SK-N-SH treated with all-trans-retinoic acid at 6 μM for 48 hours (cell line): ENCODE measurements around the gene NUP42.
A peak's percentile ranks its signal among the peaks of the same experiment; 100 is the strongest.
"Not testable (repeated sequence)": the region's sequence is repeated elsewhere in the genome, so short reads cannot be mapped to it uniquely, and the experiment has no call there.

ENCODE experiments used
- ATAC-seq: fragments of 200-7000 bp; cut with Tn5 transposase; 3 replicates; pipeline ENCODE4 v1.9.1; 2020; ENCODE audit warnings: mild to moderate bottlenecking, moderate library complexity
- ARNTL ChIP-seq: fragments of 450-650 bp; formaldehyde crosslinking; IDR thresholded peaks from 2 replicates; pipeline ENCODE4 v1.5.0; 2020; ENCODE audit warnings: low read depth, mild to moderate bottlenecking, moderate library complexity, borderline replicate concordance
- BACH2 ChIP-seq: fragments of 250-450 bp; sonication (Bioruptor Pico); IDR thresholded peaks from 2 replicates; pipeline ENCODE4 v1.9.0; 2021; ENCODE audit warnings: mild to moderate bottlenecking, borderline replicate concordance
- CSDC2 ChIP-seq: fragments of 250-450 bp; sonication (Bioruptor Pico); IDR thresholded peaks from 2 replicates; pipeline ENCODE4 v1.5.0; 2020; ENCODE audit warnings: mild to moderate bottlenecking, moderate library complexity
- ESRRG ChIP-seq: fragments of 250-450 bp; sonication (Bioruptor Pico); IDR thresholded peaks from 2 replicates; pipeline ENCODE4 v1.6.1; 2021; ENCODE audit warnings: mild to moderate bottlenecking
- GLIS3 ChIP-seq: fragments of 250-450 bp; sonication (Bioruptor Pico); IDR thresholded peaks from 2 replicates; pipeline ENCODE4 v1.5.0; 2020; ENCODE audit warnings: mild to moderate bottlenecking, moderate library complexity
- ISL1 ChIP-seq: fragments of 250-450 bp; sonication (Bioruptor Pico); IDR thresholded peaks from 2 replicates; pipeline ENCODE4 v2.1.2; 2022; ENCODE audit warnings: mild to moderate bottlenecking, moderate library complexity
- OSR1 ChIP-seq: fragments of 250-450 bp; sonication (Bioruptor Pico); IDR thresholded peaks from 2 replicates; pipeline ENCODE4 v1.8.0; 2022; ENCODE audit warnings: moderate library complexity, mild to moderate bottlenecking, inconsistent platforms
- POU6F1 ChIP-seq: fragments of 250-450 bp; sonication (Bioruptor Pico); IDR thresholded peaks from 2 replicates; pipeline ENCODE4 v1.8.0; 2021; ENCODE audit warnings: low read depth, mild to moderate bottlenecking, moderate library complexity, borderline replicate concordance
- PPARA ChIP-seq: fragments of 250-450 bp; sonication (Bioruptor Pico); IDR thresholded peaks from 2 replicates; pipeline ENCODE4 v1.5.0; 2020; ENCODE audit warnings: mild to moderate bottlenecking, borderline replicate concordance
- RARB ChIP-seq: fragments of 250-450 bp; sonication (Bioruptor Pico); IDR thresholded peaks from 2 replicates; pipeline ENCODE4 v1.8.0; 2021; ENCODE audit warnings: mild to moderate bottlenecking, moderate library complexity
- SNAI2 ChIP-seq: fragments of 250-450 bp; sonication (Bioruptor Pico); IDR thresholded peaks from 2 replicates; pipeline ENCODE4 v1.5.0; 2020; ENCODE audit warnings: mild to moderate bottlenecking, moderate library complexity
- TCF4 ChIP-seq: fragments of 250-450 bp; sonication (Bioruptor Pico); IDR thresholded peaks from 2 replicates; pipeline ENCODE4 v1.8.0; 2021; ENCODE audit warnings: mild to moderate bottlenecking, moderate library complexity, borderline replicate concordance
- TOX ChIP-seq: fragments of 250-450 bp; sonication (Bioruptor Pico); IDR thresholded peaks from 2 replicates; pipeline ENCODE4 v1.8.0; 2021; ENCODE audit warnings: mild to moderate bottlenecking, moderate library complexity, borderline replicate concordance
- ZC3H10 ChIP-seq: fragments of 250-450 bp; sonication (Bioruptor Pico); IDR thresholded peaks from 2 replicates; pipeline ENCODE4 v1.5.1; 2021; ENCODE audit warnings: mild to moderate bottlenecking, moderate library complexity
- ZFP3 ChIP-seq: fragments of 250-450 bp; sonication (Bioruptor Pico); IDR thresholded peaks from 2 replicates; pipeline ENCODE4 v1.5.0; 2020; ENCODE audit warnings: mild to moderate bottlenecking, moderate library complexity
- ZFP30 ChIP-seq: fragments of 450-650 bp; formaldehyde crosslinking; IDR thresholded peaks from 2 replicates; pipeline ENCODE4 v1.5.0; 2022; ENCODE audit warnings: mild to moderate bottlenecking, moderate library complexity
- ZNF565 ChIP-seq: fragments of 450-650 bp; formaldehyde crosslinking; conservative IDR thresholded peaks from 2 replicates; pipeline ENCODE4 v1.5.0; 2020; ENCODE audit warnings: low read depth, mild to moderate bottlenecking, moderate library complexity
- ZNF70 ChIP-seq: fragments of 450-650 bp; formaldehyde crosslinking; IDR thresholded peaks from 2 replicates; pipeline ENCODE4 v1.5.0; 2020; ENCODE audit warnings: mild to moderate bottlenecking, moderate library complexity
- ZNF8 ChIP-seq: fragments of 450-650 bp; formaldehyde crosslinking; IDR thresholded peaks from 2 replicates; pipeline ENCODE4 v1.5.0; 2020; ENCODE audit warnings: mild to moderate bottlenecking, moderate library complexity
- TF ChIP-seq, protein P1 (sequence below): fragments of 250-450 bp; sonication (Bioruptor Pico); IDR thresholded peaks from 2 replicates; pipeline ENCODE4 v1.5.0; 2020; ENCODE audit warnings: mild to moderate bottlenecking, moderate library complexity
- TF ChIP-seq, protein P2 (sequence below): fragments of 250-450 bp; sonication (Bioruptor Pico); IDR thresholded peaks from 2 replicates; pipeline ENCODE4 v1.8.0; 2020; ENCODE audit warnings: mild to moderate bottlenecking, moderate library complexity, borderline replicate concordance
- TF ChIP-seq, protein P3 (sequence below): fragments of 250-450 bp; sonication (Bioruptor Pico); IDR thresholded peaks from 2 replicates; pipeline ENCODE4 v1.5.1; 2020; ENCODE audit warnings: low read depth, mild to moderate bottlenecking, moderate library complexity
- TF ChIP-seq, protein P4 (sequence below): fragments of 250-450 bp; sonication (Bioruptor Pico); IDR thresholded peaks from 2 replicates; pipeline ENCODE4 v1.5.1; 2021; ENCODE audit warnings: mild to moderate bottlenecking, moderate library complexity

NUP42 gene

GRCh38 chr7:23185980-23186379 lies 4.1 kb downstream of the NUP42 start:
- TF ChIP-seq ZFP30 (CRISPR knock-in tag) (no peak), ISL1 (CRISPR knock-in tag) (peak; percentile 54; the same call in 1 of the 2 replicates), ZC3H10 (peak; percentile 72; the same call in 1 of the 2 replicates)
- TF ChIP-seq, protein P1, sequence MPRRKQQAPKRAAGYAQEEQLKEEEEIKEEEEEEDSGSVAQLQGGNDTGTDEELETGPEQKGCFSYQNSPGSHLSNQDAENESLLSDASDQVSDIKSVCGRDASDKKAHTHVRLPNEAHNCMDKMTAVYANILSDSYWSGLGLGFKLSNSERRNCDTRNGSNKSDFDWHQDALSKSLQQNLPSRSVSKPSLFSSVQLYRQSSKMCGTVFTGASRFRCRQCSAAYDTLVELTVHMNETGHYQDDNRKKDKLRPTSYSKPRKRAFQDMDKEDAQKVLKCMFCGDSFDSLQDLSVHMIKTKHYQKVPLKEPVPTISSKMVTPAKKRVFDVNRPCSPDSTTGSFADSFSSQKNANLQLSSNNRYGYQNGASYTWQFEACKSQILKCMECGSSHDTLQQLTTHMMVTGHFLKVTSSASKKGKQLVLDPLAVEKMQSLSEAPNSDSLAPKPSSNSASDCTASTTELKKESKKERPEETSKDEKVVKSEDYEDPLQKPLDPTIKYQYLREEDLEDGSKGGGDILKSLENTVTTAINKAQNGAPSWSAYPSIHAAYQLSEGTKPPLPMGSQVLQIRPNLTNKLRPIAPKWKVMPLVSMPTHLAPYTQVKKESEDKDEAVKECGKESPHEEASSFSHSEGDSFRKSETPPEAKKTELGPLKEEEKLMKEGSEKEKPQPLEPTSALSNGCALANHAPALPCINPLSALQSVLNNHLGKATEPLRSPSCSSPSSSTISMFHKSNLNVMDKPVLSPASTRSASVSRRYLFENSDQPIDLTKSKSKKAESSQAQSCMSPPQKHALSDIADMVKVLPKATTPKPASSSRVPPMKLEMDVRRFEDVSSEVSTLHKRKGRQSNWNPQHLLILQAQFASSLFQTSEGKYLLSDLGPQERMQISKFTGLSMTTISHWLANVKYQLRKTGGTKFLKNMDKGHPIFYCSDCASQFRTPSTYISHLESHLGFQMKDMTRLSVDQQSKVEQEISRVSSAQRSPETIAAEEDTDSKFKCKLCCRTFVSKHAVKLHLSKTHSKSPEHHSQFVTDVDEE (CRISPR knock-in tag), result no peak
- no peak for ATAC-seq

GRCh38 chr7:23191022-23191421 lies 9.2 kb downstream of the NUP42 start:
- peak; percentile 49; the same call in 1 of the 3 replicates for ATAC-seq
- no peak for TF ChIP-seq OSR1 (CRISPR knock-in tag)
- TF ChIP-seq, protein P2, sequence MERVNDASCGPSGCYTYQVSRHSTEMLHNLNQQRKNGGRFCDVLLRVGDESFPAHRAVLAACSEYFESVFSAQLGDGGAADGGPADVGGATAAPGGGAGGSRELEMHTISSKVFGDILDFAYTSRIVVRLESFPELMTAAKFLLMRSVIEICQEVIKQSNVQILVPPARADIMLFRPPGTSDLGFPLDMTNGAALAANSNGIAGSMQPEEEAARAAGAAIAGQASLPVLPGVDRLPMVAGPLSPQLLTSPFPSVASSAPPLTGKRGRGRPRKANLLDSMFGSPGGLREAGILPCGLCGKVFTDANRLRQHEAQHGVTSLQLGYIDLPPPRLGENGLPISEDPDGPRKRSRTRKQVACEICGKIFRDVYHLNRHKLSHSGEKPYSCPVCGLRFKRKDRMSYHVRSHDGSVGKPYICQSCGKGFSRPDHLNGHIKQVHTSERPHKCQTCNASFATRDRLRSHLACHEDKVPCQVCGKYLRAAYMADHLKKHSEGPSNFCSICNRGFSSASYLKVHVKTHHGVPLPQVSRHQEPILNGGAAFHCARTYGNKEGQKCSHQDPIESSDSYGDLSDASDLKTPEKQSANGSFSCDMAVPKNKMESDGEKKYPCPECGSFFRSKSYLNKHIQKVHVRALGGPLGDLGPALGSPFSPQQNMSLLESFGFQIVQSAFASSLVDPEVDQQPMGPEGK, result no peak
- no peak for TF ChIP-seq ARNTL (CRISPR knock-in tag)
- no peak for TF ChIP-seq TOX (CRISPR knock-in tag)
- TF ChIP-seq BACH2, result no peak
- TF ChIP-seq ESRRG (CRISPR knock-in tag), result no peak
- TF ChIP-seq POU6F1, result no peak
- TF ChIP-seq CSDC2 (CRISPR knock-in tag), result no peak
- TF ChIP-seq PPARA, result no peak
- TF ChIP-seq, protein P3, sequence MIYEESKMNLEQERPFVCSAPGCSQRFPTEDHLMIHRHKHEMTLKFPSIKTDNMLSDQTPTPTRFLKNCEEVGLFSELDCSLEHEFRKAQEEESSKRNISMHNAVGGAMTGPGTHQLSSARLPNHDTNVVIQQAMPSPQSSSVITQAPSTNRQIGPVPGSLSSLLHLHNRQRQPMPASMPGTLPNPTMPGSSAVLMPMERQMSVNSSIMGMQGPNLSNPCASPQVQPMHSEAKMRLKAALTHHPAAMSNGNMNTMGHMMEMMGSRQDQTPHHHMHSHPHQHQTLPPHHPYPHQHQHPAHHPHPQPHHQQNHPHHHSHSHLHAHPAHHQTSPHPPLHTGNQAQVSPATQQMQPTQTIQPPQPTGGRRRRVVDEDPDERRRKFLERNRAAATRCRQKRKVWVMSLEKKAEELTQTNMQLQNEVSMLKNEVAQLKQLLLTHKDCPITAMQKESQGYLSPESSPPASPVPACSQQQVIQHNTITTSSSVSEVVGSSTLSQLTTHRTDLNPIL (CRISPR knock-in tag), result no peak
- TF ChIP-seq ZNF8 (CRISPR knock-in tag), result no peak
- TF ChIP-seq, protein P4, sequence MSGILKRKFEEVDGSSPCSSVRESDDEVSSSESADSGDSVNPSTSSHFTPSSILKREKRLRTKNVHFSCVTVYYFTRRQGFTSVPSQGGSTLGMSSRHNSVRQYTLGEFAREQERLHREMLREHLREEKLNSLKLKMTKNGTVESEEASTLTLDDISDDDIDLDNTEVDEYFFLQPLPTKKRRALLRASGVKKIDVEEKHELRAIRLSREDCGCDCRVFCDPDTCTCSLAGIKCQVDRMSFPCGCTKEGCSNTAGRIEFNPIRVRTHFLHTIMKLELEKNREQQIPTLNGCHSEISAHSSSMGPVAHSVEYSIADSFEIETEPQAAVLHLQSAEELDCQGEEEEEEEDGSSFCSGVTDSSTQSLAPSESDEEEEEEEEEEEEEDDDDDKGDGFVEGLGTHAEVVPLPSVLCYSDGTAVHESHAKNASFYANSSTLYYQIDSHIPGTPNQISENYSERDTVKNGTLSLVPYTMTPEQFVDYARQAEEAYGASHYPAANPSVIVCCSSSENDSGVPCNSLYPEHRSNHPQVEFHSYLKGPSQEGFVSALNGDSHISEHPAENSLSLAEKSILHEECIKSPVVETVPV (CRISPR knock-in tag), result no peak
- TF ChIP-seq ZFP30 (CRISPR knock-in tag), result no peak
- no peak for TF ChIP-seq SNAI2
- no peak for TF ChIP-seq ZC3H10
- TF ChIP-seq, protein P1 (CRISPR knock-in tag), result peak; percentile 65; the same call in 1 of the 2 replicates
- no peak for TF ChIP-seq ZNF565 (CRISPR knock-in tag)
- TF ChIP-seq TCF4, result peak; percentile 63; the same call in 1 of the 2 replicates
- TF ChIP-seq GLIS3, result no peak
- no peak for TF ChIP-seq ZFP3 (CRISPR knock-in tag)
- TF ChIP-seq ZNF70 (CRISPR knock-in tag), result peak; percentile 76
- TF ChIP-seq RARB, result no peak
- TF ChIP-seq ISL1 (CRISPR knock-in tag), result peak; percentile 76
- TF ChIP-seq, all 23 proteins: peak for 4

DNA sequence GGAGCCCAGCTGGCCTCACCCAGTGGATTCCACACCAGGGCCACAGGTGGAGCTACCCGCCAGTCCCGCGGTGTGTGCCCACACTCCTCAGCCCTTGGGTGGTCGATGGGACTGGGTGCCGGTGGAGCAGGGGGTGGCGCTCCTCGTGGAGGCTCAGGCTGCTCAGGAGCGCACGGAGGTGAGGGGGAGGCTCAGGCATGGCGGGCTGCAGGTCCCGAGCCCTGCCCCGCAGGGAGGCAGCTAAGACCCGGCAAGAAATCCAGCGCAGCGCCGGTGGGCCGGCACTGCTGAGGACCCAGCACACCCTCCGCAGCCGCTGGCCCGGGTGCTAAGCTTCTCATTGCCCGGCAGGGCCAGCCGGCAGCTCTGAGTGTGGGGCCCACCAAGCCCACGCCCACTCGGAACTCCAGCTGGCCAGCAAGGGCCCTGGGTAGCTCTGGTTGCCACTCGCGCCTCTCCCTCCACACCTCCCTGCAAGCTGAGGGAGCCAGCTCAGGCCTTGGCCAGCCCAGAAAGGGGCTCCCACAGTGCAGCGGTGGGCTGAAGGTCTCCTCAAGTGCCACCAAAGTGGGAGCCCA lies 11.9 kb downstream of the NUP42 start:
- ATAC-seq, result not testable (repeated sequence)
